CD4-positive, alpha-beta T cell treated with Interferon alpha-2 for 1 hour (primary cell): Measurements from ENCODE around the gene SUCO.
"Not testable (repeated sequence)": the region's sequence is repeated elsewhere in the genome, so short reads cannot be mapped to it uniquely, and the experiment has no call there.

Experiments used
- DNase-seq, 2 donors: peaks; one replicate each; pipeline ENCODE4 v3.0.0-alpha.2; 2020 to 2022

The SUCO gene

DNA sequence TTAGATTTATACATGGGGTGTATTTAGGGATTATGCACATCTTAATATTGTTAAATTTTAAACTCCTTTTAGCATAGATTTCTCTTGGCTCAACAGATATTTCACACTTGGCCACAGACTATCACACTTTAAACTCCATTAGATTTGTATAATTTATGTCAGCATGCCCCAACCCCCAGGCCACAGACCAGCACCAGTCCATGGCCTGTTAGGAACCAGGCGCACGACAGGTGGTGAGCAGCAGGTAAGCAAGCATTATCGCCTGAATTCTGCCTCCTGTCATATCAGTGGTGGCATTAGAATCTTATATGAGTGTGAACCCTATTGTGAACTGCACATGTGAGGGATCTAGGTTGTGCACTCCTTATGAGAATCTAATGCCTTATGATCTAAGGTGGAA lies 34.8 kb downstream of the SUCO start:
- no peak for DNase-seq

DNA sequence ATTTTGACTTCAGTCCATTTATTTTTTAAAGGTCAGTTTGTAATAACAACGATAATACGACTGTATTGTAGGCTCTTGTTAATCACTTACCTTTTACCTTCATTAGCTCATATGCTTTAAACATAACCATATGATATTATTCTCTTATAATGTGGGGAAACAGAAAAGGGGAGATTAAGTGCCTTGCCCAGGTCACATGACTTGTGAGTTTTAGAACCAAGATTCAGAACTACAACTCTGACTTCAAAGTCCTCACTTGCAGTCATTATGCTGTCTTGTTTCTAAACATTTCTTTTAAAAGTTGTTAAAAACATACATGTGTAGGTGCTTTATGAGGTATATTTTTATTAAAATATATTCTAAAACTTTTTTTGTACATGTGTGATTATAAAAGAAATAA lies 41.1 kb downstream of the SUCO start:
- DNase-seq, result no peak

DNA sequence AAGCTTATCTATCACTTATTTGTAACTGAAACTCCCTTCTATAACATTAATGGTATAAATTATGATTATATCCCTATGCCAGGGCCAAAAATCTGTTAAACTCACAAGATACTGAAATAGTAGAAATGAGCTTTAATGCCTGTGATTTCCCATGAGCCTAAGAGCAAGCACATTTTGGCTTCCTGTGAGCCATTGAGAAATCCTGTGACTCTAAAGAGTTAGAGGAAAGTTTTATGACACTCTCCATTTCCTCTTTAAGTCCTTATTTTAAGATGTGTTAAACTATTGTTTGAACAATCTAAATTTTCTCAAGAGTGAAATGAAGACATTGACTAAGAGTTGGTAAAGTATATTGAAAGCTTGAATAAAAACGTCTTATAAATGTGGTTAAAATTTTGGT lies 45.6 kb downstream of the SUCO start:
- DNase-seq, result no peak

DNA sequence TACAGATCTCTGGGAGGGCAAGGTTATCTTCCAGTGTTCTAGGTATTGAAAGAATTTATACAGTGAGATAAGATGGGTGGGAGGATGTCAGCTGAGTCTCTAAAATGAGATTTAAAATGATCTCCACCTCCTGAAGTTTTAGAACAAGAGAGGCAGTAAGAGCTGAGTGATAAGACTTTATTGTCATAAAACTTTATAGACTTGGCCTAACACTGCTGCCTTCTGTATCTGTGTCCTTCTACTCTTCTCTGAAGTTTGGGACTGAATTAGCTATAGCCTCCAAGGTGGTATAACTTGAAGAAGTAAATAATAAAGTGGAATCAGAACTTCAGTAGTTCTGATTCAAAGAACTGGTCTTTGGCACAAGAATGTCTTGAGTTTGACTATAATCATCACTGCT lies 48.3 kb downstream of the SUCO start:
- DNase-seq, result no peak

DNA sequence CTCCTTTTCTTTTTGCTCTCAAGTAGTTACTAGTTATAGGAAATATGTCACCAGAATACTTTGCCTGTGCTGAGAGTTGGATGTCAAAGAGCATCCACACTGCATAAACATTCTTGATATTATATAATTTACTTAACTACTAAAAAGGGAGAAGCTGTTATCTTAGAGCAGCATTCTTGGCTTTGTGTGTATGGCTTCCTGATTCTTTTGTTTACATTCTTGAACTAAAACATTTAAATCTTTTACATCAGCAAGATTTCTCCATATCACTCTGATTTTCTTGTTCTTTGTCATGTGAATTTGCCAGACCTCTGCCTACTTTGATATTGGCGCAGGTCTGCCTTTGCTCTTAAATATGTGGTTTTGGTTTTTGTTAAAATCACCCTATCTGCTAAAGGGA lies 48.8 kb downstream of the SUCO start:
- DNase-seq, result no peak

DNA sequence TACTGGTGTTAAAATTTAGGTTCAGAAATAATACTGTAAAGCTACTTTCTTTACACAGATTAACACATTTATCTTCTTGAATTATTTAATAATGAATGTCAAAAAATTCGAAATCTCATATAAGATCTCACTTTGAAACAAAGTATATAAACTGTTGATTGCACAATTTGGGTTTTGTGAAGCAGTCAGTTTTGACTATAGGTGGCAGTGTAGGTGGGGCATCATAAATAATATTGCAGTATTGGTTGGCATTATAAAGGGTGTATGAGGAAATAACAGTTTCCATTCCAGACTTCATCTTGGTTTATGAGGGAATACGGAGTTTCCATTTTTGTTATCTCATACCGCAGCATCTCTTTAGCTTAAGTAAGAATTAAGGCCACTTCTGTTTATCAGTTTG lies 49.9 kb downstream of the SUCO start:
- peak in 1 of 2 donors; percentile 12 for DNase-seq

DNA sequence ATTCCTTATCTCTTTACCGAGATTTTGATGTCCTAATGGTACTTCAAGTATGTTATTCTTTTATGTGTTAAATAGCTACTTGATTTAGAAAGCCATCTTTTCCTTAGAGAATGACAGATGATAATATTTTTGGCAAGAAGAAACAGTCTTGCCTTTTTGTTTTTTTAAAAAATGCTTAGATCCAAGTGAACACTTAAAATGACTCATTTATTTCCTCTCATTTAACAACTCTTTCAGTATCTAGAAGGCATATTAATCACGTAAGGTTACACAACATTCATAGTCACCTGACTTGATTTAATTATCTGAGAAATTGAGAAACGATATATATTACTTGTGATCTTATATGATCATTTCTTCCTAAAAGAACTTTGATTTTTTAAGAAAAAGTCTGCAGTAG lies 52.4 kb downstream of the SUCO start:
- no peak for DNase-seq

DNA sequence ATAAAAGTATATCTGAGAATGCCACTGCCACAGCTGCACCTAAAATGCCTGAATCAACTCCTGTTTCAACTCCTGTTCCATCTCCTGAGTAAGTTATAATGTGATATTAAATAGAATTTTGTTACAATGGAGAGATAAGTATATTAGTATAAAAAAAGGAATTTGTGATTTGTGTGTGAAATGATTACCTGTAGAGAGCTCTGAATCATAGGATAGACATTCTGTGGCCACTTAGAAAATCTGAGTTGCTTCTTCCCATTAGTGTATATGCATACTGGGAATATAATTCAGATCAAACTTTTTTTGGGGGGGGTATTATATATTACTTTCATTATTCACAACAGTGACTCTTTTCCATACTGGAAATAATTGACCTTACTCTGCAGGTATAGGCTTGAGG lies 52.9 kb downstream of the SUCO start:
- no peak for DNase-seq

DNA sequence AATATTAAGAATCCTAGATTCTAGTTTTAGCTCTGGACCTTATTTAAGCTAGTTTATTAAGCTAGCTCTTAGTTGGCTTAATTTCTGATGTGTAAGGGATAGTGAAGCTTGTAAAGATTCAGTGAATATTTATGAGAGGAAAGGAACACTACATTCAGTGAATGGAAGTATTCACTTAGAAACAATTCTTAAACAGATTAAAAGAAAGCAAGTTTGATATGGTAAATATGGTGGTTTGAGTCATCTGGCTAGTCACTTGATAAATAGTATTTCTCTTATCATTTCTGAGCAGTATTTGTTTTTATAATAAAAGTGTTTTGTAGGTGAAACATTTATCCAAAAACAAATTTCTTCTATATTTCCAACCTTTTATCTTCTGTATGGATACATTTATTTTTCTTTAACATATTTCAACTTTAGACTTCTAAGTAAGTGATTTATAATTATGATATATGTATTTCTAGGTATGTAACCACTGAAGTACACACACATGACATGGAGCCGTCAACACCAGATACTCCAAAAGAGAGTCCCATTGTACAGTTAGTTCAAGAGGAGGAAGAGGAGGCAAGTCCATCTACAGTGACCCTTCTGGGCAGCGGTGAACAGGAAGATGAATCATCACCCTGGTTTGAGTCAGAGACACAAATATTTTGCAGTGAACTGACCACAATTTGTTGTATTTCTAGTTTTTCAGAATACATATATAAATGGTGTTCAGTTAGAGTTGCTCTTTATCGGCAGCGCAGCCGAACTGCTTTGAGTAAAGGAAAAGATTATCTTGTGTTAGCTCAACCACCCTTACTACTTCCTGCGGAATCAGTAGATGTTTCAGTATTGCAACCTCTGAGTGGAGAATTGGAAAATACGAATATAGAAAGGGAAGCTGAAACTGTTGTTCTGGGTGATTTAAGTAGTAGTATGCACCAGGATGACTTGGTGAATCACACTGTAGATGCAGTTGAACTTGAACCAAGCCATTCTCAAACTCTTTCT lies 55.6 kb downstream of the SUCO start:
- DNase-seq, result peak in 1 of 2 donors; percentile 13

DNA sequence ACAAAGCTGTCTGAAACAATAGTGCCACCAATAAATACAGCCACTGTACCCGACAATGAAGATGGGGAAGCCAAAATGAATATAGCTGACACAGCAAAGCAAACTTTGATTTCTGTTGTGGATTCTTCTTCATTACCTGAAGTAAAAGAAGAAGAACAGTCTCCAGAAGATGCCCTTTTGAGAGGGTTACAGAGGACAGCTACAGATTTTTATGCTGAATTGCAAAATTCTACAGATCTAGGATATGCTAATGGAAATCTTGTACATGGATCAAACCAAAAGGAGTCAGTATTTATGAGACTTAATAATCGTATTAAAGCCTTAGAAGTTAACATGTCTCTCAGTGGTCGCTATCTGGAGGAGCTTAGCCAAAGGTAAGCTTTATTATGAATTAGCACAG lies 56.6 kb downstream of the SUCO start:
- DNase-seq, result no peak

DNA sequence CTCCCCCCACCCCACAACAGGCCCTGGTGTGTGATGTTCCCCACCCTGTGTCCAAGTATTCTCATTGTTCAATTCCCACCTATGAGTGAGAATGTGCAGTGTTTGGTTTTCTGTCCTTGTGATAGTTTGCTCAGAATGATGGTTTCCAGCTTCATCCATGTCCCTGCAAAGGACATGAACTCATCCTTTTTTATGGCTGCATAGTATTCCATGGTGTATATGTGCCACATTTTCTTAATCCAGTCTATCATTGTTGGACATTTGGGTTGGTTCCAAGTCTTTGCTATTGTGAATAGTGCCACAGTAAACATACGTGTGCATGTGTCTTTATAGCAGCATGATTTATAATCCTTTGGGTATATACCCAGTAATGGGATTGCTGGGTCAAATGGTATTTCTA lies 58.5 kb downstream of the SUCO start:
- not testable (repeated sequence) for DNase-seq

DNA sequence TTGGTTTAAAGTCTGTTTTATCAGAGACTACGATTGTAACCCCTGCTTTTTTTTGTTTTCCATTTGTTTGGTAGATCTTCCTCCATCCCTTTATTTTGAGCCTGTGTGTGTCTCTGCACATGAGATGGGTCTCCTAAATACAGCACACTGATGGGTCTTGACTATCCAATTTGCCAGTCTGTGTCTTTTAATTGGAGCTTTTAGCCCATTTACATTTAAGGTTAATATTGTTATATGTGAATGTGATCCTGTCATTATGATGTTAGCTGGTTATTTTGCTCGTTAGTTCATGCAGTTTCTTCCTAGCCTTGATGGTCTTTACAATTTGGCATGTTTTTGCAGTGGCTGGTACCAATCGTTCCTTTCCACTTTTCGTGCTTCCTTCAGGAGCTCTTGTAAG lies 62.1 kb downstream of the SUCO start:
- not testable (repeated sequence) for DNase-seq

DNA sequence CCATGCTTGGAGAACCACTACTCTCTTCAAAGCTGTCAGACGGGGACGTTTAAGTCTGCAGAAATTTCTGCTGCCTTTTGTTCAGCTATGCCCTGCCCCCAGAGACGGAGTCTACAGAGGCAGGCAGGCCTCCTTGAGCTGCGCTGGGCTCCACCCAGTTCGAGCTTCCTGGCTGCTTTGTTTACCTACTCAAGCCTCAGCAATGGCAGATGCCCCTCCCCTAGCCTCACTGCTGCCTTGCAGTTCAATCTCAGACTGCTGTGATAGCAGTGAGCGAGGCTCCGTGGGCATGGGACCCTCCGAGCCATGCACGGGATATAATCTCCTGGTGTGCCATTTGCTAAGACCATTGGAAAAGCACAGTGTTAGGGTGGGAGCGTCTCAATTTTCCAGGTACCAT lies 63.8 kb downstream of the SUCO start:
- DNase-seq, result not testable (repeated sequence)

DNA sequence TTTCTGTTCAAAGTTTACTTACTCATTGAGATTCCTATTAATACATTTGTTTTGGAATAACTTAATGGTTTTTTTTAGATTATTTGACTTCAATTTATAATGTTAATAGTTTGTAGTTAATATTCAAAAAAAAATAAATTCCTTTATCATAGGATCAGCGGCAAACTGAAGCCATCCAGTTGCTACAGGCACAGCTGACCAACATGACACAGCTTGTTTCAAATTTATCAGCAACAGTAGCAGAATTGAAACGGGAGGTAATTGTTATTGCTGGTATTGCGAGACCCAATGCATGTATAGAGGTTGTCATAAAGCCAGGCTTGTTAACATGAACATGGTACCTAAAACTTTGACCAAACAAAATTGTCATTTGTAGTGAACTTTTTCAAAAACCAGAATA lies 67.0 kb downstream of the SUCO start:
- no peak for DNase-seq

DNA sequence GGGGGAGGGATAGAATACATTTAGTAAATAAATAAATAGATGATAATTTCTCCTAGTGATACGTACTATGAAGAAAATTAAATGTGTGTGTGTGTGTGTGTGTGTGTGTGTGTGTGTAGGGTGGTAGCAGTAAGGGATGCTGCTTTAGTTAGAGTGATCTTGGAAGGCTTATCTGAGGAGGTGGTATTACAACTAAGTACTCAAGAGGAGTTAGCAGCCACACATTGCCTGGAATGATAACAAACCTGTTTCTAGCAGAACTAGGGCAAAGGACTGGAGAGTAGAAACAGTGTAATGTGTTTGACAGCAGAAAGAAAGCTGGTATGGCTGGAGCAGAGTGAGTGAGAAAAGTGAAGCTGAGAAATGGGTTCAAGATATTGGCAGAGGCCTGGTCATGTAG lies 67.7 kb downstream of the SUCO start:
- no peak for DNase-seq

DNA sequence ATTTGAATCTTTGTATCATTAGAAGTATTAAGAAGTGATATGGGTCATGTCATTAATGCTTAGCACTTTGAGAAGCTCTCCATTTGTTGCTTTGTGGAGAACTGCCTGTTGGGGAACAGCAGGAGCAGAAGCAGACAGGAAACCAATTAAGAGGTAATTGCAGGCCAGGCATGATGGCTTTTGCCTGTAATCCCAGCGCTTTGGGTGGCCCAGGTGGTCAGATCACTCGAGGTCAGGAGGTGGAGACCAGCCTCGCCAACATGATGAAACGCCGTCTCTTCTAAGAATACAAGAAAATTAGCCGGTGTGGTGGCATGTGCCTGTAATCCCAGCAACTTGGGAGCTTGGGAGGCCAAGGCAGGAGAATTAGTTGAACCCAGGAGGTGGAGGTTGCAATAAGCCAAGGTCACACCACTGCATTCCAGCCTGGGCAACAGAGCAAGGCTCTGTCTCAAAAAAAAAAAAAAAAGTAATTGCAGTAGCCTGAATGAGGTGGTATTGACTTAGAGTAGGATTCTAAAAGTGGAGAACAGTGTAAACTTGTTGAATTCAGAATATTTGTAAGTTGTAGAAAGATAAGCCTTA lies 68.2 kb downstream of the SUCO start:
- no peak for DNase-seq

DNA sequence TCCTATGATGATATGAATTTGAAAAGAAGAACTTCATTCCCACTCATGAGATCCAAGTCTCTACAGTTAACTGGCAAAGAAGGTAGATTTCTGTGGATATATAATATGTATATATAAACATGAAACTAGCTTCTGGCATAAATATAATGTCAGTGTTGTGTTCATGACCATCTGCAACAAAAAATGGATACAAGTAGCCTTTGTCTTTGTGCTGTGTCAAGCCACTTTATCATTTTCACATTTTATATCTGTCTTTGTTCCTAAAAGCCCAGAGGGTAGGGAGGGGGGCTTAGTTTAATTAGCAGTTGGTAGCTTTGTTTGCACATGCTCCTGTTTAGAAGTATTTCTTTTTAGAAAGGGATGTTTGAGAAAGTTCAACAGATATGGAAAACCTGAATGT lies 69.8 kb downstream of the SUCO start:
- DNase-seq, result no peak

DNA sequence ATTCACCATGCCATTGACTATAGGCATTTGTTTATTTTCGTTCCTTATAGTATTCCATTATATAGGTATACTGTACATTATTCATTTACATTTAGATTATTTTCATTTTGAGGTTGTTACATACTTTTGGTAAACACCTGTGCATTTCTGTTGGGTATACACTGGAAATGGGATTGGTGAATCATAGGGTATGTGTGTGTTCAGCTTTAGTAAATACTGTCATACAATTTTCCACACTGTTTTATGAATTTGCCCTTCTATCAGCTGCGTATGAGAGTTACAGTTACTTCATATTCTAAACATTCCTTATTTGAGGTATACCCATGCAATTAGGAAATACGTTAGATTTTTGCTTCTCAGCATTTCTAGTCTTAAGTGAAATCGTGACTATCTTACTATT lies 70.9 kb downstream of the SUCO start:
- DNase-seq, result no peak

DNA sequence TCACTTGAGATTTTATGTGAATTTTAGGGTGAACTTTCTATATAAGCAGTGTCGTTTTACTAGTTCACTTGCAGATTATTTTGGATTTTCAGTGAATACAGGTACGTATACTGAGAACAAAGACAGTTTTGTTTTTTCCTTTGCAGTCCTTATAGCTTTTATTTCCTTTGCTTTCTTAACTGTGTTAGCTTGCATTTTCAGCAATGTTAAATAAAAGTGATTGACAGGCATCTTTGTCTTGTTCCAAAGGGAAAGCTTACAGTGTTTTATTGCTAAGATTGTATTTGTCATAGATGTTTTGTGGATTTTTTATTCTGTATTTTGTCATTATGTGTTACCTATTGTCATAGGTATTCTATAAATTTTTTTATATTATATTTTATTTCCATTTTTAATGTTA lies 72.7 kb downstream of the SUCO start:
- no peak for DNase-seq

DNA sequence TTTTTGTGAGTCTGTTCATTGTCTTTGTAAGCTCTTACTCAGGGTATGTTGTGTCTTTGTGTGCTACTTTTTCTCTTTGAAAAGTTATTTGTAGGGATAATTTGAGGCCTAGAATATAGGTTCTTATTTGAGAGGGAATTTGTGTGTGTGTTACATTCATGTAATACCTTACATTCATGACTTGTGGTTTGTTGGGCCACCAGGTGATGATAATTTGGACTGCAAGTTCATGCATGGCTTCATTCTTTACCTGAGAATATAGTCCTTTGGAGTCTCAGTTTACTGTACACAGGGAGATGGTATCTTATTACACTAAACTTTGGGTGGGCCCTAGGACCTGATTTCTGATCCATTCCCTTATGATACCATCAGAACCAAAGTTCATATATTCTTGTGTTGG lies 74.2 kb downstream of the SUCO start:
- DNase-seq, result no peak

DNA sequence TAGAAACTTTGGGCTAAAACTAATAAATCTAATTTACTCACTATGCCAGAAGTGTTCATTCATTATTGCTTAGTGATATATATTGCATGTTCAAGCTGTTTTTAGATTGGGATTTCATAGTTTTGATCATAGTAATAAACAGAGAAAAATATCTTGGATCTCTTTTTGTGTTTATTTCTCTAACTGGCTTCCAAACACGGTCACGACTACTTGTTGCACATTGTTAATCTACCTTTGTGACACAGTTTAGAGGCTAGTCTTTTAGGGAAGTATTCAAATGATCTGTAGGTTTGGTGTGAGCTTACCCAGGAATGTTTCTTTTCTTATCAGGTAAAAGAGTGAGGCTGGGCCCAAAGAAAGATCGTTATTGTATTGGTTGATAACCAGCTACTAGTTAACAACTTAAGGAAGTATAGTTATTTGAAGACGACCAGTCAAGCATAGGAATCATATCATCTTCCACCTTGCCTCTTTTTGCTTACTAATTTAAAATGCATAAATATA lies 75.2 kb downstream of the SUCO start:
- DNase-seq, result no peak

DNA sequence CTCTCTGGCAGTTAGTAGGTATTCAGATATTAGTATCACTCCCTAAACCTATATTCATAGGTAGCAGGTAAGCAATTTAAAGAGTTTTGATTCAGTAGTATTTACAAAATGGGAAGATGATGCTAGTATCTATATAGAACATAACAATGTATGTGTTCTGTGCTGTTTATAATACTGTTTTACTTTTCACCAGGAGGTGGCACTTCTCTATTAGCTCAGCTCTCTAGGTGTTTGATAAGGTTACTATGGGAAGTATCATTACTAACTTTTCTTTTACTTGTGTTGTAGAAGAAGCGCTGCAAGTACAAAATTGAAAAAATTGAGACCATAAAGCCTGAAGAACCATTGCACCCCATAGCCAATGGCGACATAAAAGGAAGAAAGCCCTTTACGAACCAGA lies 76.6 kb downstream of the SUCO start:
- peak in 1 of 2 donors; percentile 61 for DNase-seq

DNA sequence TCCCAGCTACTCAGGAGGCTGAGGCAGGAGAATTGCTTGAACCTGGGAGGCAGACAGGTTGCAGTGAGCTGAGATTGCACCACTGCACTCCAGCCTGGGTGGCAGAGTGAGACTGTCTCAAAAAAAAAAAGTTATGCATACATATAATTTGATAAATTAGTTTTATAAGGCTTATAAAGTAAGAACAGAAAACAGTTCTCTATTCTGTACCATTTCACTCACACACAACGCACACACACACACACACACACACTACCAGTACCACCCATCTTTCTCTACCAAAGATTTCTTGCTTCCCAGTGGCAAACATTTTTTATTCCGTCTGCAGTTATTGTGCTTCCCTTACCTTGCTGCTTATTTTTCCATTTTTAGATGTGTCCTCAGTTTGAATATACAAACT lies 79.5 kb downstream of the SUCO start:
- DNase-seq, result no peak

DNA sequence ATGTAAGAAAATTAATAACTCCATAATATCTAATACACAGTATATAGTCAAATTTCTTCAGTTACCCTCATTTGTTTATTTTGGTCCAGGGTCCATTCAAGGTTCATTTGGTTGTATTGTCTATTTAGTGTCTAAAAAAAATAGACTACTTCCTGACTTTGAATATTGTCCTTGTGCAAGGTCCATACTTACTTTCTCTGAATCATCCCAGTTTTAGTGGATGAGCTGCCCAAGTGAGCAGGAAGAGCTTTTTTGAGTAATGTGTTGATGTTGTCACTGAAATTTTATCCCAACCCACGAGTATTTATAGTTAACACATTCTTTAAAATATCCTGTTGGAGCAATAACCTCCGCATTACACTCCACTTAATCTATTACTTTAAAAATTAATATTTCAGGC lies 80.3 kb downstream of the SUCO start:
- DNase-seq, result no peak
